DOHH2 (cell line): ENCODE results near the gene BMP7.

ENCODE experiments used
- CTCF ChIP-seq: fragments of 200-600 bp; sonication (generic); IDR thresholded peaks from one replicate; pipeline ENCODE4 v1.5.1; 2014; ENCODE audit warnings: antibody characterized with exemption, mild to moderate bottlenecking, low read depth, low read length; ENCODE audit not compliant: poor library complexity, severe bottlenecking
- EZH2phosphoT487 ChIP-seq: fragments of 200-600 bp; sonication (generic); IDR thresholded peaks from 2 replicates; pipeline ENCODE4 v1.6.1; 2017; ENCODE audit warnings: borderline replicate concordance, mild to moderate bottlenecking, antibody characterized with exemption, low read length, moderate library complexity, mixed read lengths

GRCh38 chr20:57124366-57124765, 142.1 kb downstream of the BMP7 start:
- TF ChIP-seq CTCF (no peak), EZH2phosphoT487 (no peak)
